Astrocyte (in vitro differentiated cells and primary cell): ENCODE data around the gene EMID1. TPM values are rescaled to one million over a fixed set of nuclear protein-coding genes. Genes with fewer than 3 reads are reported as not detected.

Experiments used
- DNase-seq: peaks from one replicate; pipeline ENCODE4 v3.0.0-alpha.2; 2010; ENCODE audit warnings: low read depth
- FAIRE-seq: peaks from 2 replicates; lab custom pipeline; 2011; peaks lifted over from hg19 to GRCh38; lab: Jason Lieb, UNC
- H2AFZ ChIP-seq: 2 replicates; pipeline ENCODE4 v1.6.0; 2012; ENCODE audit warnings: low read depth, low read length, inconsistent platforms
- H3K27ac ChIP-seq: 2 replicates; pipeline ENCODE4 v1.5.1; 2011; ENCODE audit warnings: low read depth, low read length, inconsistent platforms
- H3K27me3 ChIP-seq: 2 replicates; pipeline ENCODE4 v1.6.0; 2011; ENCODE audit warnings: low read length, inconsistent platforms; ENCODE audit not compliant: insufficient read depth
- H3K36me3 ChIP-seq: 2 replicates; pipeline ENCODE4 v1.5.1; 2011; ENCODE audit warnings: low read length, inconsistent platforms; ENCODE audit not compliant: insufficient read depth
- H3K4me1 ChIP-seq: 2 replicates; pipeline ENCODE4 v1.5.1; 2011; ENCODE audit warnings: low read length, inconsistent platforms; ENCODE audit not compliant: insufficient read depth
- H3K4me2 ChIP-seq: 2 replicates; pipeline ENCODE4 v1.6.0; 2012; ENCODE audit warnings: low read length, inconsistent platforms
- H3K4me3 ChIP-seq: 2 replicates; pipeline ENCODE4 v1.5.1; 2011; ENCODE audit warnings: low read depth, mild to moderate bottlenecking, low read length, inconsistent platforms; ENCODE audit not compliant: insufficient read depth
- H3K79me2 ChIP-seq: 2 replicates; pipeline ENCODE4 v1.6.0; 2012; ENCODE audit warnings: mild to moderate bottlenecking, low read length, inconsistent platforms; ENCODE audit not compliant: insufficient read depth
- H3K9ac ChIP-seq: 2 replicates; pipeline ENCODE4 v1.6.0; 2012; ENCODE audit warnings: mild to moderate bottlenecking, low read length, inconsistent platforms
- H3K9me3 ChIP-seq: 2 replicates; pipeline ENCODE4 v1.5.1; 2012; ENCODE audit warnings: low read depth, mild to moderate bottlenecking, low read length, inconsistent platforms; ENCODE audit not compliant: insufficient read depth
- H4K20me1 ChIP-seq: 2 replicates; pipeline ENCODE4 v1.6.0; 2012; ENCODE audit warnings: low read length, inconsistent platforms; ENCODE audit not compliant: insufficient read depth
- H3K27ac Mint-ChIP-seq: one replicate; pipeline ENCODE4 v1.8.0; 2021; ENCODE audit warnings: mild to moderate bottlenecking, mixed read lengths; ENCODE audit not compliant: unreplicated experiment
- H3K27me3 Mint-ChIP-seq: one replicate; pipeline ENCODE4 v1.8.0; 2021; ENCODE audit warnings: low read depth, mixed read lengths; ENCODE audit not compliant: unreplicated experiment
- H3K36me3 Mint-ChIP-seq: one replicate; pipeline ENCODE4 v1.8.0; 2021; ENCODE audit warnings: low read depth, mixed read lengths; ENCODE audit not compliant: unreplicated experiment
- H3K4me1 Mint-ChIP-seq: one replicate; pipeline ENCODE4 v1.8.0; 2021; ENCODE audit warnings: low read depth, mixed read lengths; ENCODE audit not compliant: unreplicated experiment
- H3K4me3 Mint-ChIP-seq: one replicate; pipeline ENCODE4 v1.8.0; 2021; ENCODE audit warnings: mild to moderate bottlenecking, moderate library complexity, mixed read lengths; ENCODE audit not compliant: unreplicated experiment
- H3K9me3 Mint-ChIP-seq: one replicate; pipeline ENCODE4 v1.8.0; 2021; ENCODE audit warnings: mild to moderate bottlenecking, mixed read lengths; ENCODE audit not compliant: unreplicated experiment
- CTCF ChIP-seq: IDR thresholded peaks from 2 replicates; pipeline ENCODE4 v1.5.1; 2011; ENCODE audit warnings: low read depth, mild to moderate bottlenecking, inconsistent platforms, low read length, moderate library complexity; ENCODE audit not compliant: insufficient read depth
- EZH2 ChIP-seq: IDR thresholded peaks from 2 replicates; pipeline ENCODE4 v1.6.1; 2012; ENCODE audit warnings: mild to moderate bottlenecking, low read length, inconsistent platforms; ENCODE audit not compliant: insufficient read depth
- total RNA-seq: library from RNA; stranded (reverse); gene quantifications from 2 replicates; pipeline ENCODE4 v1.2.1, GENCODE V29; 2021

The EMID1 gene
- total RNA-seq, 1 donor from 2014 or later, result 0.34 TPM

DNA sequence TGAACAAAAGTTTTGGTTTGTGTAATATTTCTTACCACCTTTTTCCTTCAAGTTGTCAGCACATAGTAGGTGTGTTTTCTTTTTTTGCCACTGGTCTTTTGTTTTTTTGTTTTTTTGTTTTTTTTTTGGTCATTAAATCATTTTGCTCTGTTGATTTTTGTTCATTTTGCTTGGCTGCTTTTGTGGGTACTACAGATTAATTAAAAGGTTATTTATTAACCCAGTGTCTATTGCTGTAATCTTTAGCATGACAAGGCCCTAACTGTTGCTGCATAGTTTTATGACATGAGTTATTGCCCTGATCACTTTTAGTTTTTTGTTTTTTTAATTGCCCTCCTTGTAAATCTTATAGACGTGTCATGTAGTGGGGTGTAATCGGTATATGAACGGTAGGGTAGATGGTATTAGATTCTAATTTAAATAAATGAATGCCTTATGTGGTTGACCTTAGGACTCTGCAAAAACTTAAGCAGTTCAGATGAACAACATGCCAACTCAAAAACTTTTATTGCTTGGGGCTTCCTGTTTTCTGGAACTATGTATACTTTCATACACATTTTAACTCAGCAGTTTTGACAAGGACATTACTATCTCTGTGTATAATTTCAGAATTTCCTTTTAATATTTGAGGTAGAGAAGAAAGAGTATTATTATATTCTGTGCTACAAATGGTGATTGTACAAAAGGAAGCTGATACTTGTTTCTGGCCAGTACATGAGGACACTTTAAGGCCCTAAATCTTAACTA, 70.3 kb downstream of the EMID1 start:
- no peak overlapping the region for H3K9ac ChIP-seq
- H2AFZ ChIP-seq, result no peak overlapping the region
- H3K27ac ChIP-seq, result no peak overlapping the region
- DNase-seq (no peak), FAIRE-seq (no peak)
- peaks cover 9% of the 10 kb centered on the region for H3K4me1 ChIP-seq
- no peak overlapping the region for H3K4me3 ChIP-seq
- Mint-ChIP-seq H3K27me3 (no peaks in the 10 kb centered on the region), H3K4me3 (no peak overlapping the region), H3K9me3 (no peaks in the 10 kb centered on the region), H3K36me3 (peaks cover 22% of the 10 kb centered on the region), H3K27ac (no peak overlapping the region), H3K4me1 (peaks cover 42% of the 10 kb centered on the region)
- H3K79me2 ChIP-seq, result peaks cover 98% of the 10 kb centered on the region
- H4K20me1 ChIP-seq, result peaks cover 96% of the 10 kb centered on the region
- TF ChIP-seq CTCF (no peak), EZH2 (no peak)
- H3K36me3 ChIP-seq, result peaks cover 78% of the 10 kb centered on the region
- no peak overlapping the region for H3K4me2 ChIP-seq
- no peaks in the 10 kb centered on the region for H3K27me3 ChIP-seq
- no peaks in the 10 kb centered on the region for H3K9me3 ChIP-seq

GRCh38 chr22:29277927-29278326, 72.2 kb downstream of the EMID1 start:
- H3K4me1 Mint-ChIP-seq, result peaks cover 26% of the 10 kb centered on the region
- H3K4me2 ChIP-seq, result no peak overlapping the region
- H3K27me3 ChIP-seq, result no peaks in the 10 kb centered on the region
- no peak overlapping the region for H3K27ac ChIP-seq
- no peak overlapping the region for H3K4me3 Mint-ChIP-seq
- no peak overlapping the region for H3K9ac ChIP-seq
- no peaks in the 10 kb centered on the region for H3K27me3 Mint-ChIP-seq
- H3K4me3 ChIP-seq, result no peak overlapping the region
- DNase-seq (no peak), FAIRE-seq (no peak)
- H3K9me3 ChIP-seq, result no peaks in the 10 kb centered on the region
- H2AFZ ChIP-seq, result no peak overlapping the region
- H3K27ac Mint-ChIP-seq, result no peak overlapping the region
- peaks cover 22% of the 10 kb centered on the region for H3K36me3 Mint-ChIP-seq
- TF ChIP-seq EZH2, result no peak
- no peak for TF ChIP-seq CTCF
- H4K20me1 ChIP-seq, result peaks cover 94% of the 10 kb centered on the region
- H3K79me2 ChIP-seq, result peaks cover 94% of the 10 kb centered on the region
- H3K9me3 Mint-ChIP-seq, result no peaks in the 10 kb centered on the region
- peaks cover 76% of the 10 kb centered on the region for H3K36me3 ChIP-seq
- H3K4me1 ChIP-seq, result no peaks in the 10 kb centered on the region

GRCh38 chr22:29284196-29284595, 78.5 kb downstream of the EMID1 start:
- Histone ChIP-seq H3K36me3 (peaks cover 66% of the 10 kb centered on the region), H3K79me2 (peaks cover 90% of the 10 kb centered on the region)

More at GRCh38 chr22:29284196-29284595, 78.5 kb downstream of the EMID1 start:
- H3K4me1 Mint-ChIP-seq, result no peaks in the 10 kb centered on the region
- Histone ChIP-seq H3K4me2 (no peak overlapping the region), H3K27me3 (no peaks in the 10 kb centered on the region), H3K27ac (no peak overlapping the region), H3K9me3 (no peaks in the 10 kb centered on the region), H3K4me1 (no peaks in the 10 kb centered on the region), H3K4me3 (no peak overlapping the region), H4K20me1 (peaks cover 95% of the 10 kb centered on the region), H2AFZ (no peak overlapping the region), H3K9ac (no peak overlapping the region)
- TF ChIP-seq CTCF, result no peak
- no peak for TF ChIP-seq EZH2
- no peaks in the 10 kb centered on the region for H3K27me3 Mint-ChIP-seq
- H3K9me3 Mint-ChIP-seq, result no peaks in the 10 kb centered on the region
- FAIRE-seq (no peak), DNase-seq (no peak)
- peaks cover 14% of the 10 kb centered on the region for H3K36me3 Mint-ChIP-seq
- H3K27ac Mint-ChIP-seq, result no peak overlapping the region
- H3K4me3 Mint-ChIP-seq, result peak overlapping the region; percentile 27
